HFFc6 (cell line): ENCODE data around the gene SYNE2. TPM values are rescaled to one million over a fixed set of nuclear protein-coding genes. Genes with fewer than 3 reads are reported as not detected.
"Not testable (repeated sequence)": the region's sequence is repeated elsewhere in the genome, so short reads cannot be mapped to it uniquely, and the experiment has no call there.

ENCODE experiments used
- DNase-seq: peaks from one replicate; pipeline ENCODE4 v3.0.0-alpha.2; 2018
- H3K27ac Mint-ChIP-seq: 2 replicates; pipeline ENCODE4 v1.8.0; 2020; ENCODE audit warnings: mild to moderate bottlenecking, mixed read lengths
- H3K27me3 Mint-ChIP-seq: 2 replicates; pipeline ENCODE4 v1.8.0; 2021; ENCODE audit warnings: mild to moderate bottlenecking, moderate library complexity, mixed read lengths; ENCODE audit not compliant: insufficient read depth
- H3K36me3 Mint-ChIP-seq: 2 replicates; pipeline ENCODE4 v1.8.0; 2021; ENCODE audit warnings: low read depth, mixed read lengths
- H3K4me1 Mint-ChIP-seq: 2 replicates; pipeline ENCODE4 v1.8.0; 2020; ENCODE audit warnings: low read depth, mixed read lengths
- H3K4me3 Mint-ChIP-seq: 2 replicates; pipeline ENCODE4 v1.8.0; 2020; ENCODE audit warnings: mild to moderate bottlenecking, moderate library complexity, mixed read lengths
- H3K9me3 Mint-ChIP-seq: 2 replicates; pipeline ENCODE4 v1.8.0; 2020; ENCODE audit warnings: mild to moderate bottlenecking, mixed read lengths
- CTCF ChIP-seq: fragments of 200-600 bp; sonication (generic); IDR thresholded peaks from 2 replicates; pipeline ENCODE4 v1.5.0; 2021; ENCODE audit warnings: antibody characterized with exemption, mild to moderate bottlenecking
- long read RNA-seq: library from polyadenylated mRNA; unstranded; transcript quantifications from one replicate; pipeline ENCODE4 v2.0.0, GENCODE V29; 2019
- total RNA-seq, 6 experiments: library from RNA; stranded (reverse); fragmentation: NEBNext Ultra II Directional; extraction: Animal tissue kit (Norgen Biotek cat#: 25700); gene quantifications; 2 replicates in 1 of 6; 3 replicates in 5 of 6; pipeline ENCODE4 v1.2.3, GENCODE V29; 2021

Gene SYNE2
- total RNA-seq, result 1 to 10 TPM; 2.9 to 6.6 (median 6.2) TPM
- long read RNA-seq, partial matches to known transcripts, result 1 of 1 reads
- long read RNA-seq, other reads (novel, unspliced or antisense), result 0 of 1 reads

GRCh38 chr14:63852817-63853731 lies at the start of gene SYNE2:
TSS of gene SYNE2 (plus strand) at chr14:63853004. CDS start at chr14:63909149, 56,145 bp downstream.
- H3K27me3 Mint-ChIP-seq, result peaks cover 7% of the 10 kb centered on the region; the same call in 1 of the 2 replicates
- peak; percentile 24; the same call in 1 of the 2 replicates for TF ChIP-seq CTCF
- peak within 1 kb of the TSS; percentile 96 for H3K4me3 Mint-ChIP-seq
- peaks cover 23% of the 10 kb centered on the region for H3K4me1 Mint-ChIP-seq
- H3K27ac Mint-ChIP-seq, result peak within 1 kb of the TSS; percentile 75; the same call in 1 of the 2 replicates
- DNase-seq, result peak; percentile 28
- no peaks in the 10 kb centered on the region for H3K36me3 Mint-ChIP-seq
- H3K9me3 Mint-ChIP-seq, result no peaks in the 10 kb centered on the region

- H3K9me3 Mint-ChIP-seq, result not testable (repeated sequence)
Measured at GRCh38 chr14:63803221-63803791, 49.5 kb upstream of the SYNE2 start.

GRCh38 chr14:63806064-63806463 lies 46.7 kb upstream of the SYNE2 start:
- H3K9me3 Mint-ChIP-seq, H3K4me1 Mint-ChIP-seq, DNase-seq, H3K4me3 Mint-ChIP-seq, H3K36me3 Mint-ChIP-seq, H3K27ac Mint-ChIP-seq: not testable (repeated sequence)
- peaks cover 11% of the 10 kb centered on the region for H3K27me3 Mint-ChIP-seq

More at GRCh38 chr14:63803221-63803791, 49.5 kb upstream of the SYNE2 start:
- H3K27ac Mint-ChIP-seq, H3K4me3 Mint-ChIP-seq, DNase-seq, H3K36me3 Mint-ChIP-seq: not testable (repeated sequence)
- Mint-ChIP-seq H3K4me1 (peaks cover 14% of the 10 kb centered on the region), H3K27me3 (peaks cover 11% of the 10 kb centered on the region)

GRCh38 chr14:63811692-63812091 lies 41.1 kb upstream of the SYNE2 start:
- H3K4me3 Mint-ChIP-seq, DNase-seq, H3K27me3 Mint-ChIP-seq, H3K36me3 Mint-ChIP-seq, H3K4me1 Mint-ChIP-seq, H3K27ac Mint-ChIP-seq: not testable (repeated sequence)
- H3K9me3 Mint-ChIP-seq, result peaks cover 13% of the 10 kb centered on the region

- peak; percentile 31 for TF ChIP-seq CTCF
- no peak for DNase-seq
- H3K9me3 Mint-ChIP-seq, result no peaks in the 10 kb centered on the region
- no peaks in the 10 kb centered on the region for H3K4me1 Mint-ChIP-seq
- peaks cover 8% of the 10 kb centered on the region for H3K27me3 Mint-ChIP-seq
- no peak overlapping the region for H3K27ac Mint-ChIP-seq
- H3K4me3 Mint-ChIP-seq, result no peak overlapping the region
- H3K36me3 Mint-ChIP-seq, result no peaks in the 10 kb centered on the region
Measured at GRCh38 chr14:63833728-63834127, 19.1 kb upstream of the SYNE2 start.

- no peak overlapping the region for H3K27ac Mint-ChIP-seq
Measured at GRCh38 chr14:63840981-63841380, 11.8 kb upstream of the SYNE2 start.

More at GRCh38 chr14:63840981-63841380, 11.8 kb upstream of the SYNE2 start:
- no peak overlapping the region for H3K4me3 Mint-ChIP-seq
- H3K4me1 Mint-ChIP-seq, result no peaks in the 10 kb centered on the region
- H3K9me3 Mint-ChIP-seq, result peaks cover 19% of the 10 kb centered on the region
- H3K36me3 Mint-ChIP-seq, result 0 out of 2 replicates have a peak, but pooled peaks cover 6% of the 10 kb centered on the region
- DNase-seq, result no peak
- H3K27me3 Mint-ChIP-seq, result peaks cover 5% of the 10 kb centered on the region
- TF ChIP-seq CTCF, result peak; percentile 50; the same call in 1 of the 2 replicates
